ENCODE data around the gene NR1H3.
"Not testable (repeated sequence)": the region's sequence is repeated elsewhere in the genome, so short reads cannot be mapped to it uniquely, and the experiment has no call there.

The NR1H3 gene

GRCh38 chr11:47308050-47308823 lies 50.4 kb downstream of the NR1H3 start:
- no peak for DNase-seq

GRCh38 chr11:47314992-47315391 lies 57.2 kb downstream of the NR1H3 start:
- DNase-seq, result no peak

DNA sequence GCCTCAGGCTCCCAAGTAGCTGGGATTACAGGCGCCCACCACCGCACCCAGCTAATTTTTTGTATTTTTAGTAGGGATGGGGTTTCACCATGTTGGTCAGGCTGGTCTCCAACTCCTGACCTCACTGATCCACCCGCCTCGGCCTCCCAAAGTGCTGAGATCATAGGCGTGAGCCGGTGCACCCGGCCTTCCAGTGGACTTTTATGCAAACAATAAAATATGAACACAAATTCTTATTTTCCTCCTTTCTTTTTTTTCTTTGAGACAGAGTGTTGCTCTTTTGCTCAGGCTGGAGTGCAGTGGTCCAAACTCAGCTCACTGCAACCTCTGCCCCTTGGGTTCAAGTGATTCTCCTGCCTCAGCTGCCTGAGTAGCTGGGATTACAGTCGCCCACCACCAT lies 58.7 kb downstream of the NR1H3 start:
- DNase-seq, result not testable (repeated sequence)

GRCh38 chr11:47317064-47317828 lies 59.5 kb downstream of the NR1H3 start:
- DNase-seq, result no peak

DNA sequence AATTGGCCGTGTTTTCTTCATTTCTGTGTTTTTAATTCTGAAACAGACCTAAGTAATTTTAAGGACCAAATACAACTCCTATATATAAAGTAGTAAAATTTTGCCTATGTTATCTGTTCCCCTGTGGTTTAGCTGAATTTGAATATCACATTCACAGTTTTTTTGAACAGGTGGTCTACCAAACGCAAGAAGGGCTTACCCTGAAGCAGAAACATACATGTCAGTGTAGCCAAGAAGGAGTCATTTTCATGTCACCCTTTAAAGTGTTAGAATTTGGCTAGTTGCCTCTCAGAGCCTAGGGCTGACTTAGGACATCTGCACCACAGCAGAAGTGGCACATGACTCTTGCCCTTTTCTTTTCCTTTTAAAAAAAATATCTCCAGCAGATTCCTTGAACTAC lies 60.4 kb downstream of the NR1H3 start:
- DNase-seq, result no peak

All from NCI-H226 (cell line).